NT2/D1 (cell line): ENCODE measurements around the gene RFXANK.

Source experiments
- SUZ12 ChIP-seq: IDR thresholded peaks from 2 replicates; pipeline ENCODE4 v1.6.1; 2011; ENCODE audit not compliant: insufficient read length, insufficient read depth; ENCODE audit errors: extremely low read depth
- YY1 ChIP-seq: IDR thresholded peaks from 2 replicates; pipeline ENCODE4 v1.6.1; 2011; ENCODE audit not compliant: insufficient read length, insufficient read depth
- ZNF274 ChIP-seq: IDR thresholded peaks from 2 replicates; pipeline ENCODE4 v1.6.1; 2011; ENCODE audit warnings: mild to moderate bottlenecking, low read depth, low read length

GRCh38 chr19:19236173-19236572 is 44.1 kb downstream of the RFXANK start:
- no peak for TF ChIP-seq YY1
- no peak for TF ChIP-seq SUZ12
- no peak for TF ChIP-seq ZNF274
